CD4-positive, alpha-beta T cell (primary cell): ENCODE results near the gene SOHLH2. TPM values are rescaled to one million over a fixed set of nuclear protein-coding genes. Genes with fewer than 3 reads are reported as not detected.

Experiments
- ATAC-seq: fragments of 200-7000 bp; cut with Tn5 transposase; one replicate; pipeline ENCODE4 v1.10.0; 2022; ENCODE audit warnings: mild to moderate bottlenecking; ENCODE audit not compliant: poor library complexity
- CTCF ChIA-PET: fragments of 350-600 bp; sonication (Branson Sonifier 250); formaldehyde crosslinking; loops from one replicate; lab custom pipeline; 2021; ENCODE audit warnings: antibody characterized with exemption, inconsistent platforms; lab: Charles Lee
- POLR2A ChIA-PET: fragments of 350-600 bp; sonication (Branson Sonifier 250); formaldehyde crosslinking; loops from one replicate; lab custom pipeline; 2021; ENCODE audit warnings: antibody characterized with exemption, inconsistent platforms; lab: Charles Lee
- DNase-seq, 14 experiments: peaks; one replicate each; pipeline ENCODE4 v3.0.0-alpha.2; 2013 to 2020; ENCODE audit warnings: mixed read lengths in 2 of 14
- H3K27ac ChIP-seq, 2 donors: one replicate each; pipeline versions ENCODE4 v1.5.1 to v1.7.0; 2013; ENCODE audit warnings: low read length in 2 of 2, low read depth in 1 of 2, mild to moderate bottlenecking in 1 of 2
- H3K27me3 ChIP-seq, 2 experiments: 1 replicate in 1 of 2; 2 replicates in 1 of 2; pipeline versions ENCODE4 v1.6.1 to v1.7.0; 2013; ENCODE audit warnings: low read length in 2 of 2, control low read depth in 1 of 2, mild to moderate bottlenecking in 1 of 2, moderate library complexity in 1 of 2; ENCODE audit not compliant: insufficient read depth in 2 of 2, control insufficient read depth in 1 of 2
- H3K36me3 ChIP-seq: one replicate; pipeline ENCODE4 v1.6.1; 2013; ENCODE audit warnings: low read length, control low read depth; ENCODE audit not compliant: insufficient read depth
- H3K4me1 ChIP-seq: one replicate; pipeline ENCODE4 v1.6.1; 2013; ENCODE audit warnings: low read length, control low read depth; ENCODE audit not compliant: insufficient read depth
- H3K4me3 ChIP-seq: one replicate; pipeline ENCODE4 v1.5.1; 2013; ENCODE audit warnings: mild to moderate bottlenecking, low read length, moderate library complexity
- H3K9me3 ChIP-seq, 2 experiments: 1 replicate in 1 of 2; 2 replicates in 1 of 2; pipeline versions ENCODE4 v1.6.1 to v1.7.0; 2013; ENCODE audit warnings: low read length in 2 of 2, mild to moderate bottlenecking in 2 of 2, control low read depth in 1 of 2, moderate library complexity in 1 of 2; ENCODE audit not compliant: control insufficient read depth in 1 of 2, insufficient read depth in 1 of 2
- H3K27ac Mint-ChIP-seq: one replicate; pipeline ENCODE4 v1.8.0; 2020; ENCODE audit warnings: mixed read lengths
- H3K27me3 Mint-ChIP-seq: one replicate; pipeline ENCODE4 v1.8.0; 2021; ENCODE audit warnings: mixed read lengths
- H3K36me3 Mint-ChIP-seq: one replicate; pipeline ENCODE4 v1.8.0; 2021; ENCODE audit warnings: low read depth, mixed read lengths
- H3K4me1 Mint-ChIP-seq: one replicate; pipeline ENCODE4 v1.8.0; 2021; ENCODE audit warnings: low read depth, mixed read lengths
- H3K4me3 Mint-ChIP-seq: one replicate; pipeline ENCODE4 v1.8.0; 2020; ENCODE audit warnings: mild to moderate bottlenecking, mixed read lengths
- H3K9me3 Mint-ChIP-seq: one replicate; pipeline ENCODE4 v1.8.0; 2020; ENCODE audit warnings: mixed read lengths
- CTCF ChIP-seq: fragments of 200-600 bp; IDR thresholded peaks from one replicate; pipeline ENCODE4 v1.8.0; 2022; ENCODE audit warnings: antibody characterized with exemption, mild to moderate bottlenecking
- intact Hi-C, 2 experiments: fragments of 100-400 bp; cut with DNase I in 1 of 2; cut with micrococcal nuclease in 1 of 2; formaldehyde crosslinking; loops; one replicate each; pipeline versions ENCODE4 v1.15.1 to v1.9.0; 2023 to 2025; cut with DNase I, micrococcal nuclease
- total RNA-seq, 174 experiments: library from RNA in 2 of 174; stranded (reverse) in 2 of 174; gene quantifications; one replicate each; pipeline ENCODE4 v1.2.3 and lab custom pipeline; 2021 to 2026

The SOHLH2 gene
- total RNA-seq, 2 experiments from 2014 or later: not detected

GRCh38 chr13:36175621-36176020 lies 38.7 kb downstream of the SOHLH2 start:
- POLR2A ChIA-PET: no interaction called here
- Mint-ChIP-seq H3K9me3 (no peaks in the 10 kb centered on the region), H3K27me3 (no peaks in the 10 kb centered on the region), H3K4me1 (no peaks in the 10 kb centered on the region), H3K4me3 (no peak overlapping the region), H3K27ac (no peak overlapping the region), H3K36me3 (no peaks in the 10 kb centered on the region)
- H3K27me3 ChIP-seq: no peaks in the 10 kb centered on the region
- no peak overlapping the region for H3K4me3 ChIP-seq
- no peak for ATAC-seq
- intact Hi-C loops: no loop called here
- peaks cover 0 to 6% of the 10 kb centered on the region in 2 experiments for H3K9me3 ChIP-seq
- H3K4me1 ChIP-seq: no peaks in the 10 kb centered on the region
- DNase-seq: no peak
- CTCF ChIA-PET: no interaction called here
- no peak for TF ChIP-seq CTCF
- H3K27ac ChIP-seq: no peak overlapping the region
- no peaks in the 10 kb centered on the region for H3K36me3 ChIP-seq

- ChIA-PET CTCF (no interaction called here), POLR2A (no interaction called here)
- ATAC-seq: no peak
- no peaks in the 10 kb centered on the region for H3K27me3 ChIP-seq
- Mint-ChIP-seq H3K27ac (no peak overlapping the region), H3K4me3 (no peak overlapping the region), H3K27me3 (no peaks in the 10 kb centered on the region), H3K36me3 (no peaks in the 10 kb centered on the region), H3K4me1 (no peaks in the 10 kb centered on the region), H3K9me3 (no peaks in the 10 kb centered on the region)
- DNase-seq: no peak
- no peak overlapping the region for H3K4me3 ChIP-seq
- no peaks in the 10 kb centered on the region for H3K4me1 ChIP-seq
- H3K36me3 ChIP-seq: no peaks in the 10 kb centered on the region
- TF ChIP-seq CTCF: no peak
- H3K27ac ChIP-seq: no peak overlapping the region
- peaks cover 0 to 6% of the 10 kb centered on the region in 2 experiments for H3K9me3 ChIP-seq
- intact Hi-C loops: no loop called here
Measured at GRCh38 chr13:36174923-36175322, 39.4 kb downstream of the SOHLH2 start.

DNA sequence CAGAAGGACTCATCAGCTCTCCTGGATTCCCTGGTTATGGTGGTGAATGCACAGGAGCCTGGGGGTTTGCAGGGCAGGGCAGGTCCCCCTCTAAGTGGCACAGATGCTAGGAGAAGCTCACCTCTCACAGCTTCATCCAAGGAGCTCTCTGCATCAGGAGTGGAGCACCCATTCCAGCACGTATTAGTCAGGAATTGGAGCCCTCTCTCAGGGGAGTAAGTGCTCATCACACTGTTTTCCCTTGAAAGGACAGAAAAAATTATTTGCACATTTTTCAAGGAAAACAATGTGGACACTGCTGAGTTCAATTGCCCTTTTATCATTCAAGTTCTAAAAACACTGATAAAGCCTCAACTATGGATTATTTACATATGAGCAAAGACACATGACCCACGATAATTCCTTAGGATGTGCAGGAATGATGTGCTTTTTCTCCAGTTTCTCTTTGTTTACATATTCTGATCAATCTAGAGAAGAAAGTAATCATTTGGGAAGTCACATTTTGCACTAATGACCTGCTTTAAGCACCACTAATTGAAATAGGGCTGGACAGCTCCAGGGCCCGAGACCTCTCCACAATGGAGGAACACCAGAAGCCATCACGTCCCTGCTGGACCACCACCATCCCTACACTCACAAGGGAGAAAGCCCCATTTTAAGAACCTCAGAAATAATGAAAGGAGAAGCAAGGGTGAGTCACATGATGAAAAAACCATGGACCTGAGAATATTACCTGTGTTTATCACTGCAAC lies 40.6 kb downstream of the SOHLH2 start:
- Histone ChIP-seq H3K9me3 (peaks cover 0 to 3% of the 10 kb centered on the region in 2 experiments), H3K4me3 (no peak overlapping the region), H3K27me3 (no peaks in the 10 kb centered on the region), H3K36me3 (no peaks in the 10 kb centered on the region), H3K4me1 (no peaks in the 10 kb centered on the region), H3K27ac (no peak overlapping the region)
- no peak overlapping the region for H3K27ac Mint-ChIP-seq
- DNase-seq (no peak), ATAC-seq (no peak)
- H3K4me3 Mint-ChIP-seq: no peak overlapping the region
- no peaks in the 10 kb centered on the region for H3K4me1 Mint-ChIP-seq
- H3K36me3 Mint-ChIP-seq: no peaks in the 10 kb centered on the region
- TF ChIP-seq CTCF: no peak
- no peaks in the 10 kb centered on the region for H3K27me3 Mint-ChIP-seq
- ChIA-PET POLR2A (no interaction called here), CTCF (no interaction called here)
- H3K9me3 Mint-ChIP-seq: no peaks in the 10 kb centered on the region
- intact Hi-C loops: no loop called here
